Hematopoietic multipotent progenitor cell treated with erythropoietin and hydrocortisone succinate and interleukin-3 and kit ligand, for 6 days (in vitro differentiated cells): ENCODE measurements around the gene AWAT1.
"Not testable (repeated sequence)": the region's sequence is repeated elsewhere in the genome, so short reads cannot be mapped to it uniquely, and the experiment has no call there.

Experiments used
- DNase-seq: peaks from one replicate; pipeline ENCODE4 v3.0.0-alpha.2; 2015

AWAT1 gene

GRCh38 chrX:70262952-70263567, 28.6 kb downstream of the AWAT1 start:
- peak; percentile 62 for DNase-seq

GRCh38 chrX:70264784-70265183, 30.3 kb downstream of the AWAT1 start:
- no peak for DNase-seq

- DNase-seq: no peak
These were observed 33.6 kb downstream of the AWAT1 start, which contains the start of gene ARR3 for GRCh38 chrX:70268034-70268433. Gene ARR3 (plus strand): TSS chrX:70268334. CDS start chrX:70269386, 1,052 bp downstream.

GRCh38 chrX:70274029-70274428, 39.6 kb downstream of the AWAT1 start:
- DNase-seq: not testable (repeated sequence)

- DNase-seq: no peak
These were observed 44.6 kb downstream of the AWAT1 start for GRCh38 chrX:70279081-70279480.

GRCh38 chrX:70280573-70280972, 46.1 kb downstream of the AWAT1 start:
- no peak for DNase-seq

GRCh38 chrX:70281951-70282350, 47.5 kb downstream of the AWAT1 start, which contains the start of gene RAB41:
Gene RAB41 (plus strand): TSS chrX:70282172. CDS start chrX:70282218, 46 bp downstream.
- DNase-seq: no peak

- no peak for DNase-seq
These were observed 54.8 kb downstream of the AWAT1 start for GRCh38 chrX:70289168-70289792.
